Right kidney (tissue), 9 donors: Measurements from ENCODE around the gene DNAH5.
"Not testable (repeated sequence)": the region's sequence is repeated elsewhere in the genome, so short reads cannot be mapped to it uniquely, and the experiment has no call there.

Experiments used
- DNase-seq: peaks from one replicate; pipeline ENCODE4 v3.0.0-alpha.2; 2016
- long read RNA-seq, 8 donors: transcript quantifications; one replicate each; lab custom pipeline, GENCODE V29; 2026

DNAH5 gene
- long read RNA-seq, donor 1: 0 reads
- long read RNA-seq, donor 2: 0 reads
- long read RNA-seq, donor 3: 0 reads
- long read RNA-seq, donor 4: 0 reads
- long read RNA-seq, donor 5: 0 reads
- long read RNA-seq, donor 6: 0 reads
- long read RNA-seq, donor 7: 0 reads
- long read RNA-seq, donor 8: 0 reads

- DNase-seq: no peak
Measured at GRCh38 chr5:13944560-13945199, at the start of gene DNAH5. Gene DNAH5, minus strand, starts transcription at chr5:13944688. Its CDS starts 250 bp downstream, at chr5:13944438.

- DNase-seq: no peak
Measured at GRCh38 chr5:13993926-13994325, 49.4 kb upstream of the DNAH5 start.

GRCh38 chr5:13992795-13993194, 48.3 kb upstream of the DNAH5 start:
- DNase-seq: no peak

GRCh38 chr5:13991365-13991764, 46.9 kb upstream of the DNAH5 start:
- no peak for DNase-seq

GRCh38 chr5:13990896-13991295, 46.4 kb upstream of the DNAH5 start:
- DNase-seq: no peak

- no peak for DNase-seq
Measured at GRCh38 chr5:13989832-13990231, 45.3 kb upstream of the DNAH5 start.

GRCh38 chr5:13987843-13988464, 43.5 kb upstream of the DNAH5 start:
- peak; percentile 27 for DNase-seq

GRCh38 chr5:13985731-13986418, 41.4 kb upstream of the DNAH5 start:
- DNase-seq: no peak

GRCh38 chr5:13984888-13985287, 40.4 kb upstream of the DNAH5 start:
- DNase-seq: not testable (repeated sequence)

- DNase-seq: no peak
Measured at GRCh38 chr5:13976867-13977830, 32.7 kb upstream of the DNAH5 start.

GRCh38 chr5:13976223-13976622, 31.7 kb upstream of the DNAH5 start:
- no peak for DNase-seq

GRCh38 chr5:13975246-13975645, 30.8 kb upstream of the DNAH5 start:
- no peak for DNase-seq

- no peak for DNase-seq
Measured at GRCh38 chr5:13973724-13974123, 29.2 kb upstream of the DNAH5 start.

GRCh38 chr5:13972029-13972428, 27.5 kb upstream of the DNAH5 start:
- no peak for DNase-seq

- DNase-seq: peak; percentile 12
Measured at GRCh38 chr5:13957032-13957645, 12.7 kb upstream of the DNAH5 start.

GRCh38 chr5:13956471-13956870, 12.0 kb upstream of the DNAH5 start:
- DNase-seq: no peak

GRCh38 chr5:13955896-13956295, 11.4 kb upstream of the DNAH5 start:
- no peak for DNase-seq

- DNase-seq: no peak
Measured at GRCh38 chr5:13946111-13946510, 1.6 kb upstream of the DNAH5 start.

- no peak for DNase-seq
Measured at GRCh38 chr5:13945271-13945670, 783 bp upstream of the DNAH5 start.

- DNase-seq: no peak
Measured at GRCh38 chr5:13943676-13944075, 812 bp downstream of the DNAH5 start.

- DNase-seq: no peak
Measured at GRCh38 chr5:13941468-13941867, 3.0 kb downstream of the DNAH5 start.

GRCh38 chr5:13939638-13940037, 4.8 kb downstream of the DNAH5 start:
- DNase-seq: no peak
